ENCODE data around the gene IGFBP6.

Gene IGFBP6

DNA sequence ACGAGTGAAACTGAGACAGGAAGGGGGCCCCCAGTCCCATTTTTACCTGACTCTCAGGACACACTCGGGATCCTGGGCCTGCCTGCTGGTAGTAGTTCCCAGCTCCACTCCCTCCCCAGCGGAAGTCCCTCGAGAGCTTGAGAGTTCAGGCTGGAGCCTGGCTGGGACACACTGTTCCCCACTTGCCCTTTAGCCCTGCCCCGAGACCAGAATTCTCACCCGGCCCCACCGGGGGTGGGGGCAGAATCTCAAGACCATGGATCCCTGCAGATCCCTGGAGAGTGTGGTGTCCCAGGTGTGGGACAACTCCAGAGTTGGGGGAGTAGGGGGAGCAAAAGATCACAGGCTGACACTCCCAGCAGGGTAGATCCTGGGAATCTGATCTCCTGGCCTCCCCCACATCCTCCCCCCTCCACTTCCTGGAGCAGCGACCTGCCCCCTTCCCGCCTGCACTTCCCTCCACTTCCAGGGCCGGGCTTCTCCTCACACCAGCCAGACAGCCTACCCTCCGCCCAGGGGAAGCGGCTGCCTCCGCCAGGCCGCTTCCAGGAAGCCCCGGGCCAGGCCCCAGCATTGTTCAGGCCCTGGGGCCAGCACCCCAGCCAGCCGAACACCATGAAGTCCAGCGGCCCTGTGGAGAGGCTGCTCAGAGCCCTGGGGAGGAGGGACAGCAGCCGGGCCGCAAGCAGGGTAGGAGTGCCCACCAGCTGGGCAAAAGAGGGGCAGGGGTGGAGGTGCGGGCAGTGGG lies 47.7 kb upstream of the IGFBP6 start, which contains the start of gene TNS2 (continued):
- TF ChIP-seq ZNF664 (tag by site-specific recombination; IDR thresholded peaks at IDR 0.05) (no peak), ZNF670 (tag by site-specific recombination; IDR thresholded peaks at IDR 0.05; ENCODE audit: low read depth) (no peak), ZSCAN16 (tag by site-specific recombination; IDR thresholded peaks at IDR 0.05) (no peak), PRDM6 (tag by site-specific recombination; IDR thresholded peaks at IDR 0.05) (no peak), ZNF404 (tag by site-specific recombination; IDR thresholded peaks at IDR 0.05) (no peak), KLF17 (tag by site-specific recombination; IDR thresholded peaks at IDR 0.05) (peak; percentile 78), WT1 (tag by site-specific recombination; IDR thresholded peaks at IDR 0.05) (peak; percentile 92), ZNF449 (tag by site-specific recombination; IDR thresholded peaks at IDR 0.05) (no peak), ZNF324 (tag by site-specific recombination; IDR thresholded peaks at IDR 0.05) (no peak), SP7 (tag by site-specific recombination; IDR thresholded peaks at IDR 0.05) (peak; percentile 86), ZBTB7A (tag by site-specific recombination; IDR thresholded peaks at IDR 0.05; ENCODE audit: low read depth) (no peak), ZNF561 (tag by site-specific recombination; IDR thresholded peaks at IDR 0.05; ENCODE audit: borderline replicate concordance) (no peak), ZNF837 (tag by site-specific recombination; IDR thresholded peaks at IDR 0.05) (no peak), SALL2 (tag by site-specific recombination; IDR thresholded peaks at IDR 0.05; ENCODE audit: borderline replicate concordance) (no peak), ZNF585B (tag by site-specific recombination; IDR thresholded peaks at IDR 0.05) (no peak), SCRT1 (tag by site-specific recombination; IDR thresholded peaks at IDR 0.05; ENCODE audit: borderline replicate concordance) (no peak), ZNF843 (tag by site-specific recombination; IDR thresholded peaks at IDR 0.05) (no peak), KLF9 (tag by site-specific recombination; IDR thresholded peaks at IDR 0.05; ENCODE audit: low read depth) (0 out of 2 replicates have a peak, but pooled peaks have one; percentile 29), ZNF596 (tag by site-specific recombination; IDR thresholded peaks at IDR 0.05) (no peak), ZFHX2 (tag by site-specific recombination; conservative IDR thresholded peaks at IDR 0.05) (peak; percentile 88), PRDM2 (tag by site-specific recombination; IDR thresholded peaks at IDR 0.05; ENCODE audit: borderline replicate concordance) (no peak)
- TF ChIP-seq, protein P1, sequence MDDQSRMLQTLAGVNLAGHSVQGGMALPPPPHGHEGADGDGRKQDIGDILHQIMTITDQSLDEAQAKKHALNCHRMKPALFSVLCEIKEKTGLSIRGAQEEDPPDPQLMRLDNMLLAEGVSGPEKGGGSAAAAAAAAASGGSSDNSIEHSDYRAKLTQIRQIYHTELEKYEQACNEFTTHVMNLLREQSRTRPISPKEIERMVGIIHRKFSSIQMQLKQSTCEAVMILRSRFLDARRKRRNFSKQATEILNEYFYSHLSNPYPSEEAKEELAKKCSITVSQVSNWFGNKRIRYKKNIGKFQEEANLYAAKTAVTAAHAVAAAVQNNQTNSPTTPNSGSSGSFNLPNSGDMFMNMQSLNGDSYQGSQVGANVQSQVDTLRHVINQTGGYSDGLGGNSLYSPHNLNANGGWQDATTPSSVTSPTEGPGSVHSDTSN (CRISPR knock-in tag; IDR thresholded peaks at IDR 0.05) = no peak
- TF ChIP-seq, protein P2, sequence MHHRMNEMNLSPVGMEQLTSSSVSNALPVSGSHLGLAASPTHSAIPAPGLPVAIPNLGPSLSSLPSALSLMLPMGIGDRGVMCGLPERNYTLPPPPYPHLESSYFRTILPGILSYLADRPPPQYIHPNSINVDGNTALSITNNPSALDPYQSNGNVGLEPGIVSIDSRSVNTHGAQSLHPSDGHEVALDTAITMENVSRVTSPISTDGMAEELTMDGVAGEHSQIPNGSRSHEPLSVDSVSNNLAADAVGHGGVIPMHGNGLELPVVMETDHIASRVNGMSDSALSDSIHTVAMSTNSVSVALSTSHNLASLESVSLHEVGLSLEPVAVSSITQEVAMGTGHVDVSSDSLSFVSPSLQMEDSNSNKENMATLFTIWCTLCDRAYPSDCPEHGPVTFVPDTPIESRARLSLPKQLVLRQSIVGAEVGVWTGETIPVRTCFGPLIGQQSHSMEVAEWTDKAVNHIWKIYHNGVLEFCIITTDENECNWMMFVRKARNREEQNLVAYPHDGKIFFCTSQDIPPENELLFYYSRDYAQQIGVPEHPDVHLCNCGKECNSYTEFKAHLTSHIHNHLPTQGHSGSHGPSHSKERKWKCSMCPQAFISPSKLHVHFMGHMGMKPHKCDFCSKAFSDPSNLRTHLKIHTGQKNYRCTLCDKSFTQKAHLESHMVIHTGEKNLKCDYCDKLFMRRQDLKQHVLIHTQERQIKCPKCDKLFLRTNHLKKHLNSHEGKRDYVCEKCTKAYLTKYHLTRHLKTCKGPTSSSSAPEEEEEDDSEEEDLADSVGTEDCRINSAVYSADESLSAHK (tag by site-specific recombination; IDR thresholded peaks at IDR 0.05) = peak; percentile 47; the same call in 1 of the 2 replicates

Measured in HEK293 (cell line).